ENCODE measurements around the gene STAT3.

- TF ChIP-seq EGR1 (conservative IDR thresholded peaks at IDR 0.05) (no peak), SMC3 (conservative IDR thresholded peaks at IDR 0.05; ENCODE audit: insufficient read depth, low read depth, low read length) (no peak), CTCF (IDR thresholded peaks at IDR 0.05 in 2 of 3, conservative IDR thresholded peaks at IDR 0.05 in 1 of 3; ENCODE audit: insufficient read depth in 2 of 3, low read depth in 1 of 3, low read length in 3 of 3) (0 out of 6 replicates have a peak, but pooled peaks of 1 of the 3 experiments have one; percentile 9), ZNF3 (CRISPR knock-in tag; IDR thresholded peaks at IDR 0.05) (no peak), ATF2 (CRISPR knock-in tag; IDR thresholded peaks at IDR 0.05) (no peak), ZNF644 (tag; IDR thresholded peaks at IDR 0.05; ENCODE audit: low read depth) (no peak), UBTF (IDR thresholded peaks at IDR 0.05; ENCODE audit: borderline replicate concordance in 1 of 2, low read depth in 2 of 2, low read length in 2 of 2) (no peak), SOX6 (IDR thresholded peaks at IDR 0.05) (no peak), ZBTB7A (IDR thresholded peaks at IDR 0.05; ENCODE audit: borderline replicate concordance, control insufficient read depth, low read depth, low read length) (no peak), ELK1 (CRISPR knock-in tag; IDR thresholded peaks at IDR 0.05) (no peak), KLF13 (tag; IDR thresholded peaks at IDR 0.05; ENCODE audit: borderline replicate concordance, low read depth) (no peak), CBFB (CRISPR knock-in tag; IDR thresholded peaks at IDR 0.05) (no peak), TEAD2 (tag; IDR thresholded peaks at IDR 0.05) (no peak)
Observed at GRCh38 chr17:42282478-42283080, 105.7 kb downstream of the STAT3 start.
